IMR-90 (cell line): ENCODE data around the gene FBXO44. TPM values are rescaled to one million over a fixed set of nuclear protein-coding genes. Genes with fewer than 3 reads are reported as not detected.

Source experiments
- ATAC-seq: fragments of 200-7000 bp; cut with Tn5 transposase; 2 replicates; pipeline ENCODE4 v1.9.1; 2020; ENCODE audit warnings: low read depth, mild to moderate bottlenecking, moderate library complexity
- BruUV-seq: library from RNA; stranded (reverse); fragments of 400-500 nt; replicated peaks from 2 replicates; lab custom pipeline; 2021; lab: Mats Ljungman, UMichigan
- CTCF ChIA-PET: fragments of 300-600 bp; formaldehyde crosslinking; extraction: SDS; loops from one replicate; lab custom pipeline; 2021; ENCODE audit warnings: antibody characterized with exemption; lab: Yijun Ruan, JAX
- POLR2A ChIA-PET: fragments of 300-600 bp; sonication (Branson Sonifier 250); formaldehyde crosslinking; loops from one replicate; lab custom pipeline; 2022; ENCODE audit warnings: antibody characterized with exemption; ENCODE audit not compliant: unreplicated experiment; lab: Charles Lee
- DNase-seq: peaks from one replicate; pipeline ENCODE4 v3.0.0; 2013
- H2AFZ ChIP-seq: replicated peaks from 2 replicates; pipeline ENCODE3; 2013; ENCODE audit warnings: low read length, mild to moderate bottlenecking; ENCODE audit not compliant: poor library complexity
- H2AK5ac ChIP-seq: 2 replicates; pipeline ENCODE4 v1.6.1; 2013; ENCODE audit warnings: low read depth, low read length, inconsistent platforms
- H2AK9ac ChIP-seq: replicated peaks from 2 replicates; pipeline ENCODE3; 2013; ENCODE audit warnings: mild to moderate bottlenecking, low read depth, low read length, moderate library complexity; ENCODE audit not compliant: poor library complexity
- H2BK120ac ChIP-seq: 2 replicates; pipeline ENCODE4 v1.6.1; 2013; ENCODE audit warnings: low read depth, low read length, inconsistent platforms
- H2BK15ac ChIP-seq: 3 replicates; pipeline ENCODE4 v1.6.1; 2013; ENCODE audit warnings: low read depth, low read length, inconsistent platforms
- H2BK20ac ChIP-seq: 2 replicates; pipeline ENCODE4 v1.6.1; 2013; ENCODE audit warnings: low read depth, mild to moderate bottlenecking, inconsistent platforms, low read length, moderate library complexity
- H2BK5ac ChIP-seq: 2 replicates; pipeline ENCODE4 v1.6.1; 2013; ENCODE audit warnings: mild to moderate bottlenecking, low read depth, low read length, inconsistent platforms; ENCODE audit not compliant: poor library complexity, severe bottlenecking
- H3K14ac ChIP-seq: replicated peaks from 2 replicates; pipeline ENCODE4 v1.6.1; 2013; ENCODE audit warnings: low read depth, low read length, inconsistent platforms
- H3K18ac ChIP-seq: 2 replicates; pipeline ENCODE4 v1.6.1; 2013; ENCODE audit warnings: low read depth, low read length, control low read depth
- H3K23ac ChIP-seq: 2 replicates; pipeline ENCODE4 v1.6.1; 2013; ENCODE audit warnings: low read depth, low read length, inconsistent platforms
- H3K27ac ChIP-seq: 2 replicates; pipeline ENCODE4 v1.5.1; 2013; ENCODE audit warnings: mild to moderate bottlenecking, control low read depth, low read length; ENCODE audit not compliant: insufficient read depth
- H3K27me3 ChIP-seq: 2 replicates; pipeline ENCODE4 v1.6.1; 2013; ENCODE audit warnings: low read length; ENCODE audit not compliant: control insufficient read depth, insufficient read depth
- H3K36me3 ChIP-seq: 2 replicates; pipeline ENCODE4 v1.6.1; 2013; ENCODE audit warnings: low read length, mixed read lengths; ENCODE audit not compliant: control insufficient read depth, insufficient read depth
- H3K4ac ChIP-seq: 2 replicates; pipeline ENCODE4 v1.6.1; 2013; ENCODE audit warnings: low read depth, low read length, inconsistent platforms
- H3K4me1 ChIP-seq: 2 replicates; pipeline ENCODE4 v1.6.1; 2013; ENCODE audit warnings: low read length, mixed read lengths; ENCODE audit not compliant: control insufficient read depth, insufficient read depth
- H3K4me2 ChIP-seq: 2 replicates; pipeline ENCODE4 v1.6.1; 2013; ENCODE audit warnings: low read depth, mild to moderate bottlenecking, control low read depth, low read length, moderate library complexity
- H3K4me3 ChIP-seq: 2 replicates; pipeline ENCODE4 v1.5.1; 2013; ENCODE audit warnings: low read depth, mild to moderate bottlenecking, control low read depth, low read length, moderate library complexity; ENCODE audit not compliant: insufficient read depth
- H3K56ac ChIP-seq: 2 replicates; pipeline ENCODE4 v1.6.1; 2013; ENCODE audit warnings: low read length, inconsistent platforms; ENCODE audit not compliant: insufficient read depth; ENCODE audit errors: extremely low read depth
- H3K79me1 ChIP-seq, 2 experiments: 2 replicates each; pipeline ENCODE4 v1.6.1; 2013; ENCODE audit warnings: low read length in 2 of 2, inconsistent platforms in 1 of 2, low read depth in 1 of 2
- H3K9ac ChIP-seq: 2 replicates; pipeline ENCODE4 v1.6.1; 2013; ENCODE audit warnings: low read depth, low read length, control low read depth
- H3K9me1 ChIP-seq: 2 replicates; pipeline ENCODE4 v1.6.1; 2013; ENCODE audit warnings: low read length, inconsistent platforms; ENCODE audit not compliant: insufficient read depth
- H3K9me3 ChIP-seq: 2 replicates; pipeline ENCODE4 v1.6.1; 2013; ENCODE audit warnings: low read length; ENCODE audit not compliant: control insufficient read depth, insufficient read depth
- H4K20me1 ChIP-seq: 2 replicates; pipeline ENCODE4 v1.6.1; 2013; ENCODE audit warnings: low read length, inconsistent platforms; ENCODE audit not compliant: insufficient read depth
- H4K5ac ChIP-seq: 2 replicates; pipeline ENCODE4 v1.6.1; 2013; ENCODE audit warnings: mild to moderate bottlenecking, low read depth, low read length, control low read depth
- H4K8ac ChIP-seq, 2 experiments: 2 replicates each; pipeline ENCODE4 v1.6.1; 2013; ENCODE audit warnings: low read depth in 2 of 2, low read length in 2 of 2, control low read depth in 1 of 2, inconsistent platforms in 1 of 2
- H4K91ac ChIP-seq: 2 replicates; pipeline ENCODE4 v1.6.1; 2013; ENCODE audit warnings: low read depth, low read length, inconsistent platforms; ENCODE audit not compliant: insufficient read depth
- ELK1 ChIP-seq: fragments of 150-350 bp; IDR thresholded peaks from 2 replicates; pipeline ENCODE4 v1.6.1; 2016; ENCODE audit warnings: low read depth, mild to moderate bottlenecking, low read length, moderate library complexity, borderline replicate concordance
- POLR2A ChIP-seq: IDR thresholded peaks from 2 replicates; pipeline ENCODE4 v1.6.1; 2012; ENCODE audit warnings: mild to moderate bottlenecking, low read depth, low read length
- RFX5 ChIP-seq: IDR thresholded peaks from 2 replicates; pipeline ENCODE4 v1.8.0; 2012; ENCODE audit warnings: low read depth, mild to moderate bottlenecking, low read length, moderate library complexity
- WGBS, 2 experiments: methylation state at CpG; one replicate each; pipeline versions ENCODE4 v1.1.5 to v1.1.7; 2013; ENCODE audit warnings: missing lambda C conversion rate in 2 of 2; ENCODE audit not compliant: insufficient read length in 1 of 2; ENCODE audit errors: extremely low coverage in 2 of 2; 5-methylcytosine and 5-hydroxymethylcytosine counted together
- dilution Hi-C: fragments of 300-500 bp; cut with HindIII; formaldehyde crosslinking; loops from one replicate; pipeline ENCODE4 v1.14.3; 2018; ENCODE audit warnings: low sequenced_read_pairs; ENCODE audit not compliant: unreplicated experiment
- in situ Hi-C: fragments of 300-500 bp; cut with MboI; formaldehyde crosslinking; loops from 3 replicates; pipeline ENCODE4 v1.14.3; 2019; ENCODE audit warnings: low sequenced_read_pairs, inconsistent platforms, mixed read lengths
- intact Hi-C: fragments of 100-400 bp; cut with micrococcal nuclease; formaldehyde crosslinking; loops from 2 replicates; pipeline ENCODE4 v1.10.0; 2022
- polyA plus RNA-seq, 3 experiments: library from polyadenylated mRNA; depleted of rRNA; stranded (reverse); fragments of >200 nt; gene quantifications; 2 replicates each; pipeline ENCODE4 v1.2.3, GENCODE V29; 2012; ENCODE audit warnings: low replicate concordance in 1 of 3
- total RNA-seq: library from RNA; depleted of rRNA; stranded (reverse); fragments of >200 nt; gene quantifications from 2 replicates; pipeline ENCODE4 v1.2.3, GENCODE V29; 2012

Gene FBXO44
- total and polyA plus RNA-seq, 2 of the 4 experiments (the other 2 are of a cell fraction) = 9.3 to 25.5 TPM

GRCh38 chr1:11617741-11618140 is 36.9 kb upstream of the FBXO44 start:
- H2BK120ac ChIP-seq = no peak overlapping the region
- no peak for DNase-seq
- H3K23ac ChIP-seq = no peak overlapping the region
- H3K27me3 ChIP-seq = peaks cover 17% of the 10 kb centered on the region
- no peak overlapping the region for H3K4me2 ChIP-seq
- ATAC-seq = no peak
- no peak overlapping the region for H4K8ac ChIP-seq
- dilution Hi-C loops (no loop called here), in situ Hi-C loops (no loop called here), intact Hi-C loops (no loop called here)
- H3K79me1 ChIP-seq = no peaks in the 10 kb centered on the region
- no peaks in the 10 kb centered on the region for H3K4me1 ChIP-seq
- H3K27ac ChIP-seq = no peak overlapping the region
- H2BK20ac ChIP-seq = no peak overlapping the region
- no peak overlapping the region for H2AFZ ChIP-seq
- no peak overlapping the region for H4K5ac ChIP-seq
- no peaks in the 10 kb centered on the region for H3K9me3 ChIP-seq
- H3K14ac ChIP-seq = no peak overlapping the region
- no peak overlapping the region for H3K4ac ChIP-seq
- WGBS, 2 experiments = no CpG with 5 or more reads among the region's 2 CpGs
- POLR2A ChIA-PET = no interaction called here
- no peak overlapping the region for H2BK5ac ChIP-seq
- H3K9ac ChIP-seq = no peak overlapping the region
- no peak overlapping the region for H3K4me3 ChIP-seq
- no peak overlapping the region for H3K18ac ChIP-seq
- H4K20me1 ChIP-seq = no peaks in the 10 kb centered on the region
- no peak overlapping the region for H2AK9ac ChIP-seq
- no peaks in the 10 kb centered on the region for H3K36me3 ChIP-seq
- no peaks in the 10 kb centered on the region for H3K9me1 ChIP-seq
- H4K91ac ChIP-seq = no peak overlapping the region
- CTCF ChIA-PET = no interaction called here
- H2AK5ac ChIP-seq = no peak overlapping the region
- TF ChIP-seq POLR2A (no peak), RFX5 (no peak), ELK1 (no peak)
- H3K56ac ChIP-seq = no peak overlapping the region
- H2BK15ac ChIP-seq = no peak overlapping the region
- no TSS peak for BruUV-seq
